Effector memory CD4-positive, alpha-beta T cell (primary cell): ENCODE data around the gene TCIRG1.

Experiments
- DNase-seq, 3 donors: peaks; one replicate each; pipeline ENCODE4 v3.0.0-alpha.2; 2020
- H3K27ac ChIP-seq: 2 replicates; pipeline ENCODE4 v1.7.0; 2013; ENCODE audit warnings: mild to moderate bottlenecking, low read length, moderate library complexity; ENCODE audit not compliant: insufficient read depth, poor library complexity, severe bottlenecking
- H3K27me3 ChIP-seq: replicated peaks from 2 replicates; pipeline ENCODE4 v1.7.0; 2013; ENCODE audit warnings: mild to moderate bottlenecking, low read length; ENCODE audit not compliant: insufficient read depth, control insufficient read depth, poor library complexity, severe bottlenecking
- H3K36me3 ChIP-seq: 2 replicates; pipeline ENCODE4 v1.7.0; 2013; ENCODE audit warnings: mild to moderate bottlenecking, low read length, moderate library complexity; ENCODE audit not compliant: control insufficient read depth, insufficient read depth
- H3K4me1 ChIP-seq: 2 replicates; pipeline ENCODE4 v1.7.0; 2013; ENCODE audit warnings: low read length, mild to moderate bottlenecking; ENCODE audit not compliant: control insufficient read depth, insufficient read depth, poor library complexity, severe bottlenecking
- H3K4me3 ChIP-seq: 2 replicates; pipeline ENCODE4 v1.7.0; 2013; ENCODE audit warnings: low read length, low read depth, mild to moderate bottlenecking; ENCODE audit not compliant: insufficient read depth, poor library complexity, severe bottlenecking
- H3K9me3 ChIP-seq: 2 replicates; pipeline ENCODE4 v1.7.0; 2013; ENCODE audit warnings: mild to moderate bottlenecking, low read length, moderate library complexity; ENCODE audit not compliant: control insufficient read depth

Gene TCIRG1

GRCh38 chr11:68044898-68045351 is 6.1 kb downstream of the TCIRG1 start:
- DNase-seq, result no peak
- Histone ChIP-seq H3K9me3 (no peaks in the 10 kb centered on the region), H3K27ac (no peak overlapping the region), H3K4me1 (peaks cover 13% of the 10 kb centered on the region), H3K36me3 (peaks cover 60% of the 10 kb centered on the region), H3K27me3 (no peaks in the 10 kb centered on the region), H3K4me3 (no peak overlapping the region)

DNA sequence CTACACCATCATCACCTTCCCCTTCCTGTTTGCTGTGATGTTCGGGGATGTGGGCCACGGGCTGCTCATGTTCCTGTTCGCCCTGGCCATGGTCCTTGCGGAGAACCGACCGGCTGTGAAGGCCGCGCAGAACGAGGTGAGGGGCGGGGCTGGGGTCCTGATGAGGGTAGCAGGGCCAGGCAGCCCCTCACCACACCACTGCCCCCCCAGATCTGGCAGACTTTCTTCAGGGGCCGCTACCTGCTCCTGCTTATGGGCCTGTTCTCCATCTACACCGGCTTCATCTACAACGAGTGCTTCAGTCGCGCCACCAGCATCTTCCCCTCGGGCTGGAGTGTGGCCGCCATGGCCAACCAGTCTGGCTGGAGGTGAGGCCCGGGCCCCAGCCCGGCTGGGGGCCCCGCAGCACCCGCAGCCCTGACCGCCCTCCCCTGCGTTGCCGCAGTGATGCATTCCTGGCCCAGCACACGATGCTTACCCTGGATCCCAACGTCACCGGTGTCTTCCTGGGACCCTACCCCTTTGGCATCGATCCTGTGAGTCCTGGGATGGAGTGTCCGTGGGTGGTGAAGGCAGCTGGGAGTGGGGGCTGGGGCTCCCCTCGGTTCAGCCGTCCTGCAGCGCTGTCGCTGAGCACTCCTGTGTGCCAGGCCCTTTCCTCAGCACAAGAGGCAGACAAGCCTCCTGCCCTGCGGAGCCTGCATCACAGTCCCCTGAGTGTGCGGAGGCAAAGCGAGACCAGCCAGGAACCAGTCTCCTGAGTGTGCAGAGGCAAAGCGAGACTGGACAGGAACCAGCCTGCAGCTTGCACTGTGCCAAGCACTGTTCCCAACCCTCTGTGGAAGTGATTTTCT is 8.8 kb downstream of the TCIRG1 start:
- peaks cover 70% of the 10 kb centered on the region for H3K36me3 ChIP-seq
- no peak for DNase-seq
- no peak overlapping the region for H3K27ac ChIP-seq
- H3K9me3 ChIP-seq, result no peaks in the 10 kb centered on the region
- no peak overlapping the region for H3K4me3 ChIP-seq
- no peaks in the 10 kb centered on the region for H3K27me3 ChIP-seq
- H3K4me1 ChIP-seq, result no peaks in the 10 kb centered on the region

- peaks cover 58% of the 10 kb centered on the region for H3K36me3 ChIP-seq
- no peak overlapping the region for H3K4me3 ChIP-seq
- H3K4me1 ChIP-seq, result no peaks in the 10 kb centered on the region
These were observed 10.1 kb downstream of the TCIRG1 start for GRCh38 chr11:68048681-68049508.

DNA sequence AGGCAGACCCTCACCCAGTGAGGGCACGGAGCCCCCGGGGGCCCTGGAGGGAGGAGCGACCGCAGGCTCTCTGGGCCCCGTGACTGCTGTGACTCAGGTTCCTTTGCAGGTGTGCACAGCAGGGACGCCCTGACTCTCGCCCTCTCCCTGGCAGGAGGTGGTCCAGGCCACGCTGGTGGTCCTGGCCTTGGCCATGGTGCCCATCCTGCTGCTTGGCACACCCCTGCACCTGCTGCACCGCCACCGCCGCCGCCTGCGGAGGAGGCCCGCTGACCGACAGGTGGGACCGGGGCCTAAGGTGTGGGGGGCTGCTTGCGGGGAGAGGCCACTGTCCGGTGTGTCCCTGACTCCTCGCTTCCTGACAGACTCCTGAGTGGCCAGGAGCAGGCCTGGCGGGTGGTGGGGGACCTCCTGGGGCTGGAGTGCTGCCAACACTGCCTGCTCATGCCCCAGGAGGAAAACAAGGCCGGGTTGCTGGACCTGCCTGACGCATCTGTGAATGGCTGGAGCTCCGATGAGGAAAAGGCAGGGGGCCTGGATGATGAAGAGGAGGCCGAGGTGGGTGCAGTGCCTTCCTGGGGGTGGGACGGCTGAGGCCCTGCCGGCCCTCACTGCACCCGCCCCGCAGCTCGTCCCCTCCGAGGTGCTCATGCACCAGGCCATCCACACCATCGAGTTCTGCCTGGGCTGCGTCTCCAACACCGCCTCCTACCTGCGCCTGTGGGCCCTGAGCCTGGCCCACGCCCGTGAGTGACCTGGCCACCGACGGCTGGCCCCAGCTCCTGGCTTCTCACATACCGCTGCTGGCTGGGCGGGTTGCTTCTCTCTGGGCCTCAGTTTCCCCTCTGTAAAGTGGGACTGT is 10.9 kb downstream of the TCIRG1 start:
- Histone ChIP-seq H3K4me1 (no peaks in the 10 kb centered on the region), H3K27ac (no peak overlapping the region), H3K27me3 (no peaks in the 10 kb centered on the region), H3K4me3 (no peak overlapping the region), H3K9me3 (no peaks in the 10 kb centered on the region), H3K36me3 (peaks cover 50% of the 10 kb centered on the region)
- DNase-seq, result no peak

More at GRCh38 chr11:68048681-68049508, 10.1 kb downstream of the TCIRG1 start:
- Histone ChIP-seq H3K9me3 (no peaks in the 10 kb centered on the region), H3K27ac (no peak overlapping the region), H3K27me3 (no peaks in the 10 kb centered on the region)
- no peak for DNase-seq

DNA sequence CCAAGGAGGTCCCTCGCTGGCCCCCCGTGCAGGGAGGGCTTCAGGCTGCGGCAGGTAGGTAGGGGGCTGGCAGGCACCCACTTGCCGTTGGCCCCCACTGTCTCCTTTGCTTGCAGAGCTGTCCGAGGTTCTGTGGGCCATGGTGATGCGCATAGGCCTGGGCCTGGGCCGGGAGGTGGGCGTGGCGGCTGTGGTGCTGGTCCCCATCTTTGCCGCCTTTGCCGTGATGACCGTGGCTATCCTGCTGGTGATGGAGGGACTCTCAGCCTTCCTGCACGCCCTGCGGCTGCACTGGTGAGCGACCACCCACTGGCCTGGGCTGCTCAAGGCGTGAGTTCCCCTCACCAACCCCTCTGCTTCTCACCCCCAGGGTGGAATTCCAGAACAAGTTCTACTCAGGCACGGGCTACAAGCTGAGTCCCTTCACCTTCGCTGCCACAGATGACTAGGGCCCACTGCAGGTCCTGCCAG is 11.6 kb downstream of the TCIRG1 start:
- Histone ChIP-seq H3K36me3 (peaks cover 44% of the 10 kb centered on the region), H3K9me3 (no peaks in the 10 kb centered on the region), H3K4me1 (no peaks in the 10 kb centered on the region), H3K27ac (no peak overlapping the region), H3K27me3 (no peaks in the 10 kb centered on the region), H3K4me3 (no peak overlapping the region)
- no peak for DNase-seq

GRCh38 chr11:68051191-68052136 is 12.6 kb downstream of the TCIRG1 start:
- Histone ChIP-seq H3K27me3 (no peaks in the 10 kb centered on the region), H3K36me3 (peaks cover 35% of the 10 kb centered on the region), H3K9me3 (no peaks in the 10 kb centered on the region), H3K4me3 (no peak overlapping the region), H3K4me1 (no peaks in the 10 kb centered on the region), H3K27ac (no peak overlapping the region)
- DNase-seq, result no peak

GRCh38 chr11:68052137-68052873 is 13.5 kb downstream of the TCIRG1 start:
- Histone ChIP-seq H3K36me3 (peaks cover 32% of the 10 kb centered on the region), H3K9me3 (no peaks in the 10 kb centered on the region), H3K4me1 (no peaks in the 10 kb centered on the region), H3K27me3 (no peaks in the 10 kb centered on the region), H3K27ac (no peak overlapping the region), H3K4me3 (no peak overlapping the region)
- DNase-seq, result no peak

- Histone ChIP-seq H3K36me3 (peaks cover 32% of the 10 kb centered on the region), H3K4me3 (no peak overlapping the region), H3K4me1 (no peaks in the 10 kb centered on the region), H3K9me3 (no peaks in the 10 kb centered on the region), H3K27ac (no peak overlapping the region), H3K27me3 (no peaks in the 10 kb centered on the region)
- DNase-seq, result no peak
These were observed 14.3 kb downstream of the TCIRG1 start for GRCh38 chr11:68053117-68053516.
